ENCODE results near the gene BPIFA3.

Gene BPIFA3

GRCh38 chr20:33276303-33277113, 59.4 kb downstream of the BPIFA3 start:
- no peak overlapping the region for H3K4me3 ChIP-seq (ENCODE audit: low read length)
- H3K9me3 ChIP-seq (ENCODE audit: control insufficient read depth, insufficient read depth, low read length) = no peaks in the 10 kb centered on the region
- no peak overlapping the region for H3K27ac ChIP-seq (ENCODE audit: low read length)
- H3K27me3 ChIP-seq (ENCODE audit: control insufficient read depth, insufficient read depth, low read length) = no peaks in the 10 kb centered on the region
- no peak for DNase-seq (ENCODE audit: low read depth, low spot score)
- WGBS (ENCODE audit: insufficient coverage, insufficient read length) = no CpG with 5 or more reads among the region's 12 CpGs
- H3K36me3 ChIP-seq (ENCODE audit: control insufficient read depth, insufficient read depth, low read length) = no peaks in the 10 kb centered on the region
- H3K4me1 ChIP-seq (ENCODE audit: control insufficient read depth, insufficient read depth, low read length) = peaks cover 7% of the 10 kb centered on the region
